ENCODE measurements around the gene TMED10. TPM values are rescaled to one million over a fixed set of nuclear protein-coding genes. Genes with fewer than 3 reads are reported as not detected.
"Not testable (repeated sequence)": the region's sequence is repeated elsewhere in the genome, so short reads cannot be mapped to it uniquely, and the experiment has no call there.

The TMED10 gene
- total RNA-seq, 2 donors from 2014 or later: 148 to 158 TPM

GRCh38 chr14:75147423-75148071 is 28.9 kb downstream of the TMED10 start:
- no peaks in the 10 kb centered on the region for H3K9me3 Mint-ChIP-seq
- H3K36me3 Mint-ChIP-seq: peaks cover 7 to 11% of the 10 kb centered on the region in 2 donors
- DNase-seq (ENCODE audit: low spot score in 2 of 2) (no peak), ATAC-seq (peak in 1 of 2 donors; percentile 60)
- no peak overlapping the region for H3K27ac Mint-ChIP-seq

GRCh38 chr14:75144944-75145343 is 31.5 kb downstream of the TMED10 start:
- peak overlapping the region in 1 of 2 donors; percentile 75 for H3K27ac Mint-ChIP-seq
- ATAC-seq (peak in 1 of 2 donors; percentile 83), DNase-seq (ENCODE audit: low spot score in 2 of 2) (no peak)
- H3K9me3 Mint-ChIP-seq: no peaks in the 10 kb centered on the region
- peaks cover 0 to 11% of the 10 kb centered on the region in 2 donors for H3K36me3 Mint-ChIP-seq

- ATAC-seq (no peak), DNase-seq (ENCODE audit: low spot score in 2 of 2) (no peak)
- Mint-ChIP-seq H3K27ac (peak overlapping the region in 1 of 2 donors; percentile 75), H3K36me3 (peaks cover 0 to 11% of the 10 kb centered on the region in 2 donors), H3K9me3 (no peaks in the 10 kb centered on the region)
These were observed 32.5 kb downstream of the TMED10 start for GRCh38 chr14:75143761-75144527.

- ATAC-seq (no peak), DNase-seq (ENCODE audit: low spot score in 2 of 2) (no peak)
- peaks cover 0 to 18% of the 10 kb centered on the region in 2 donors for H3K36me3 Mint-ChIP-seq
- H3K27ac Mint-ChIP-seq: peak overlapping the region in 1 of 2 donors; percentile 75
- no peaks in the 10 kb centered on the region for H3K9me3 Mint-ChIP-seq
These were observed 33.9 kb downstream of the TMED10 start for GRCh38 chr14:75142494-75142893.

- H3K36me3 Mint-ChIP-seq: peaks cover 0 to 17% of the 10 kb centered on the region in 2 donors
- H3K27ac Mint-ChIP-seq: no peak overlapping the region
- no peak for ATAC-seq
- no peak for DNase-seq (ENCODE audit: low spot score in 2 of 2)
- H3K9me3 Mint-ChIP-seq: no peaks in the 10 kb centered on the region
These were observed 34.4 kb downstream of the TMED10 start for GRCh38 chr14:75141967-75142366.

GRCh38 chr14:75141062-75141461 is 35.4 kb downstream of the TMED10 start:
- H3K36me3 Mint-ChIP-seq: peaks cover 0 to 8% of the 10 kb centered on the region in 2 donors
- H3K9me3 Mint-ChIP-seq: no peaks in the 10 kb centered on the region
- no peak for ATAC-seq
- H3K27ac Mint-ChIP-seq: no peak overlapping the region
- DNase-seq (ENCODE audit: low spot score in 2 of 2): no peak

GRCh38 chr14:75140620-75141019 is 35.8 kb downstream of the TMED10 start:
- DNase-seq (ENCODE audit: low spot score in 2 of 2): no peak

GRCh38 chr14:75139185-75139584 is 37.2 kb downstream of the TMED10 start:
- peak overlapping the region in 1 of 2 donors; percentile 4 for H3K27ac Mint-ChIP-seq
- ATAC-seq: no peak
- H3K36me3 Mint-ChIP-seq: peaks cover 5 to 15% of the 10 kb centered on the region in 2 donors
- no peaks in the 10 kb centered on the region for H3K9me3 Mint-ChIP-seq
- DNase-seq (ENCODE audit: low spot score in 2 of 2): no peak

More at GRCh38 chr14:75140620-75141019, 35.8 kb downstream of the TMED10 start:
- no peak for ATAC-seq
- Mint-ChIP-seq H3K27ac (peak overlapping the region in 1 of 2 donors; percentile 48), H3K9me3 (no peaks in the 10 kb centered on the region), H3K36me3 (peaks cover 0 to 6% of the 10 kb centered on the region in 2 donors)

GRCh38 chr14:75138492-75138891 is 37.9 kb downstream of the TMED10 start:
- Mint-ChIP-seq H3K9me3 (no peaks in the 10 kb centered on the region), H3K36me3 (peaks cover 10 to 22% of the 10 kb centered on the region in 2 donors), H3K27ac (no peak overlapping the region)
- DNase-seq (ENCODE audit: low spot score in 2 of 2): no peak
- peak; percentile 35 to 63 for ATAC-seq

GRCh38 chr14:75134644-75135043 is 41.8 kb downstream of the TMED10 start:
- DNase-seq (ENCODE audit: low spot score in 2 of 2) (no peak), ATAC-seq (no peak)
- peaks cover 10 to 27% of the 10 kb centered on the region in 2 donors for H3K36me3 Mint-ChIP-seq
- no peak overlapping the region for H3K27ac Mint-ChIP-seq
- no peaks in the 10 kb centered on the region for H3K9me3 Mint-ChIP-seq

GRCh38 chr14:75133597-75133996 is 42.8 kb downstream of the TMED10 start:
- ATAC-seq (no peak), DNase-seq (ENCODE audit: low spot score in 2 of 2) (no peak)
- H3K36me3 Mint-ChIP-seq: peaks cover 10 to 27% of the 10 kb centered on the region in 2 donors
- no peaks in the 10 kb centered on the region for H3K9me3 Mint-ChIP-seq
- H3K27ac Mint-ChIP-seq: peak overlapping the region in 1 of 2 donors; percentile 68

GRCh38 chr14:75132382-75133086 is 43.9 kb downstream of the TMED10 start:
- peak; percentile 77 for ATAC-seq
- no peaks in the 10 kb centered on the region for H3K9me3 Mint-ChIP-seq
- DNase-seq (ENCODE audit: low spot score in 2 of 2): peak in 1 of 2 donors; percentile 73
- peaks cover 15 to 26% of the 10 kb centered on the region in 2 donors for H3K36me3 Mint-ChIP-seq
- H3K27ac Mint-ChIP-seq: peak overlapping the region in 1 of 2 donors; percentile 68

GRCh38 chr14:75128596-75128990 is 47.8 kb downstream of the TMED10 start:
- Mint-ChIP-seq H3K27ac (peak overlapping the region; percentile 53 to 97), H3K9me3 (no peaks in the 10 kb centered on the region), H3K36me3 (peaks cover 21 to 24% of the 10 kb centered on the region in 2 donors)
- DNase-seq (ENCODE audit: low spot score in 2 of 2): no peak
- no peak for ATAC-seq

GRCh38 chr14:75127903-75128595 is 48.4 kb downstream of the TMED10 start:
- Mint-ChIP-seq H3K36me3 (peaks cover 19 to 21% of the 10 kb centered on the region in 2 donors), H3K9me3 (no peaks in the 10 kb centered on the region), H3K27ac (peak overlapping the region; percentile 87 to 97)
- DNase-seq (ENCODE audit: low spot score in 2 of 2) (no peak), ATAC-seq (no peak)

GRCh38 chr14:75127474-75127820 is 49.0 kb downstream of the TMED10 start:
- not testable (repeated sequence) for H3K9me3 Mint-ChIP-seq; DNase-seq (ENCODE audit: low spot score in 2 of 2)
- Mint-ChIP-seq H3K27ac (peak overlapping the region; percentile 92 to 97), H3K36me3 (peaks cover 18 to 21% of the 10 kb centered on the region in 2 donors)
- ATAC-seq: peak in 1 of 2 donors; percentile 12

GRCh38 chr14:75126679-75127473 is 49.5 kb downstream of the TMED10 start, which contains the start of gene NEK9:
Gene NEK9, minus strand, starts transcription at chr14:75127048. Its CDS starts 127 bp downstream, at chr14:75126921.
- ATAC-seq (peak; percentile 95 to 96), DNase-seq (ENCODE audit: low spot score in 2 of 2) (peak; percentile 90 to 91)
- H3K9me3 Mint-ChIP-seq: no peaks in the 10 kb centered on the region
- H3K36me3 Mint-ChIP-seq: peaks cover 18 to 21% of the 10 kb centered on the region in 2 donors
- peak within 1 kb of the TSS; percentile 96 to 97 for H3K27ac Mint-ChIP-seq

Data from activated naive CD4-positive, alpha-beta T cell treated with anti-CD3 and anti-CD28 coated beads, Interleukin-2, amount 50 U/mL, for 72 hours (primary cell).